GM12865 (cell line): ENCODE data around the gene RABEPK.
"Not testable (repeated sequence)": the region's sequence is repeated elsewhere in the genome, so short reads cannot be mapped to it uniquely, and the experiment has no call there.

Source experiments
- DNase-seq: peaks from one replicate; pipeline ENCODE4 v3.0.0; 2010; ENCODE audit warnings: low read depth
- H3K4me3 ChIP-seq: 2 replicates; pipeline ENCODE4 v1.5.1; 2011; ENCODE audit warnings: mild to moderate bottlenecking, low read depth, low read length, control low read depth
- CTCF ChIP-seq: IDR thresholded peaks from 2 replicates; pipeline ENCODE4 v1.5.1; 2011; ENCODE audit warnings: low read length, control low read depth, low read depth, inconsistent platforms; ENCODE audit not compliant: insufficient read depth; ENCODE audit errors: missing control alignments

Gene RABEPK

DNA sequence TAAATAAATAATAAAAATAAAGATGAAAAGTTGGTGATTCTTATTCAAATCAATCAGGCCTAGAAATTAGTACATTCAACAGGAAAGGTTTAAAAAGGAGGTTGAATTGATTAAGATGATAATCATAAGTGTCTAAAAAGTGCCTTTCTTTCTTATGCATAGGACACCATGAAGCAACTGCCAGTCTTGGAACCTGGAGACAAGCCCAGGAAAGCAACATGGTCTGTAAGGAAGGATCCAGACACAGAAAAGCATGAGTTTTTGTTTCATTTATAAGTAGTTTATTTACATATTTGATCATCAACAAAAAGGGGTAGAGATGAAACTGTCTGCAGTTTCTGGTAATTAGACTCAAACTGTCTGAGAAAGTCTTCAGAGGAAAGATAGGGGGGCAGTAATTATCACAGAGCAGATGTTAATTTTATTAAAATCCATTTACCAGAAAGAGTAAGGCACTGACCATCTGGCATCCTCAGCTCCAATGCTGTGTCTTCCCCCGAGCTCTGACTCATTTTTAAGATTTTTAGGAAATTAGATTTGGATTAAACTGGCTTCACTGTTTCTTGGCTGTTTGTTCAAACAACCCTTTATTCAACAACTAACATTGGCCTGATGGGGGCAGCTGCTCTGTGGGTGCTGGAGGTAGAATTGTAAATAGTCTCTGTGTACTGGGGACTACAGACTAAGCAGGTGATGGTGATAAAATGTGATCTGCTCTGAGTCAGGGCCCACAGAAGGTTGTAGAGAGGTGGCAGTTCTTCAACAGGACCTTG is 2.7 kb downstream of the RABEPK start:
- no peak overlapping the region for H3K4me3 ChIP-seq
- DNase-seq, result no peak
- no peak for TF ChIP-seq CTCF

DNA sequence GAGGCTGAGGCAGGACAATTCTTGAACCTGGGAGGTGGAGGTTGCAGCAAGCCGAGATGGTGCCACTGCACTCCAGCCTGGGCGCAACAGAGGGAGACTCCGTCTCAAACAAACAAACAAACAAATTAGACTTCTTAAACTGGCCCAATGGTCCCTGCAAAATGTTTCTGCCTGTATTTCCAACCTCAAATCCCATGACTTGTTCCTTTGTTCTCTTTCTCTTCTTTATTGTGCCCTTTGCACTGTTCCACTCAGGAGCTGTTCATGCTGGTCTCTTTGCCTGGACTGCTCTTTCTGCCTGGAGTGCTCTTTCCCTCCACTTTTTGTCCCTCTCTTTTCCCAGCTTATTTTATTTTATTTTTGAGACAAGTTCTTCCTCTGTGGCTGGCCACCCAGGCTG is 4.1 kb downstream of the RABEPK start:
- no peak for DNase-seq
- H3K4me3 ChIP-seq, result no peak overlapping the region
- TF ChIP-seq CTCF, result no peak

DNA sequence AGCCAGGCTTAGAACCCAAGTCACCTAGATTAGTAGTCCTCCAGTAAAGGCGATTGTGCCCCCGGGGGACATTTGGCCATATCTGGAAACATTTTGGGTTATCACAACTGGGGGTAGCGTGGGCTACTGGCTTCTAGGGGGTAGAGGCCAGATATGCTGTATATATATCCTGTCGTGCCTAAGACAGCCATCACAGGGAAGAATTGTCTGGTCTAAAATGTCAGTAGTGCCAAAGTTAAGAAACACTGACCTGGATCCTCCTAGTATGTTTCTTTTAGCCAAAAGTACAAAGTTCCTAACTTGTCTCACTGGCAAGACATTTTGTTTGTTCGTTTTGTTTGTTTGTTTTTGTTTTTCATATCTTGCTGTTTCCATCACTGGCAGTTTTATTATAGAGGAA is 13.8 kb downstream of the RABEPK start:
- no peak for DNase-seq
- H3K4me3 ChIP-seq, result no peak overlapping the region
- no peak for TF ChIP-seq CTCF

DNA sequence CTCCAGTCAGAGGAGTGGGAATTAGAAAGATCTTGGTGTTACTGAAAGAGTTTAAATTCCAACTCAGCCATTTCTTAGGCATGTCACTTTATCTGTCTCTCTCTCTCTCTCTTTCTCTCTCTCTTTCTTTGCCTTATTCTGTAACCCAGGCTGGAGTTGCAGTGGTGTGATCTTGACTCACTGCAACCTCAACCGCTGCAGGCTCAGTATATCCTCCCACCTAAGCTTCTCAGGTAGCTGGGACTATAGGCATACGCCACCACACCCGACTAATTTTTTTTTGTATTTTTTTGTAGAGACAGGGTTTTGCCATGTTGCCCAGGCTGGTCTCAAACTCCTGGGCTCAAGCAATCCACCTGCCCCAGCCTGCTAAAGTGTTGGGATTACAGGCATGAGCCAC is 18.3 kb downstream of the RABEPK start:
- DNase-seq, result no peak
- H3K4me3 ChIP-seq, result no peak overlapping the region
- TF ChIP-seq CTCF, result no peak

- H3K4me3 ChIP-seq, DNase-seq: not testable (repeated sequence)
Observed at GRCh38 chr9:125224858-125225257, 24.5 kb downstream of the RABEPK start.

- H3K4me3 ChIP-seq, result no peak overlapping the region
- no peak for DNase-seq
- no peak for TF ChIP-seq CTCF
Observed at GRCh38 chr9:125227761-125228160, 27.4 kb downstream of the RABEPK start.

- TF ChIP-seq CTCF, result no peak
- DNase-seq, result no peak
- no peak overlapping the region for H3K4me3 ChIP-seq
Observed at GRCh38 chr9:125233678-125234077, 33.3 kb downstream of the RABEPK start.

GRCh38 chr9:125234099-125234498 is 33.8 kb downstream of the RABEPK start:
- not testable (repeated sequence) for DNase-seq

More at GRCh38 chr9:125234099-125234498, 33.8 kb downstream of the RABEPK start:
- not testable (repeated sequence) for H3K4me3 ChIP-seq
